HCT116 (cell line): ENCODE data around the gene PRELID1. TPM values are rescaled to one million over a fixed set of nuclear protein-coding genes. Genes with fewer than 3 reads are reported as not detected.
"Not testable (repeated sequence)": the region's sequence is repeated elsewhere in the genome, so short reads cannot be mapped to it uniquely, and the experiment has no call there.

Experiments used
- ATAC-seq: fragments of 200-7000 bp; cut with Tn5 transposase; 2 replicates; pipeline ENCODE4 v1.9.1; 2020; ENCODE audit warnings: mild to moderate bottlenecking, moderate library complexity
- BruUV-seq: library from RNA; stranded (reverse); fragments of 400-500 nt; replicated peaks from 2 replicates; lab custom pipeline; 2021; lab: Mats Ljungman, UMichigan
- CTCF ChIA-PET: fragments of 300-600 bp; sonication (Branson Sonifier 250); formaldehyde crosslinking; loops from one replicate; lab custom pipeline; 2021; ENCODE audit warnings: antibody characterized with exemption; lab: Charles Lee
- POLR2A ChIA-PET: fragments of 300-600, 350-600 bp; sonication (Branson Sonifier 250); formaldehyde crosslinking; loops from one replicate; lab custom pipeline; 2021; ENCODE audit warnings: antibody characterized with exemption; lab: Charles Lee
- RAD21 ChIA-PET, 2 experiments: fragments of 300-600 bp; sonication (Branson Sonifier 250); formaldehyde crosslinking; loops; one replicate each; lab custom pipeline; 2023; ENCODE audit warnings: low total read pairs in 2 of 2; ENCODE audit not compliant: uncharacterized antibody in 2 of 2, unreplicated experiment in 2 of 2, low non-redundant PET in 1 of 2; lab: Charles Lee
- DNase-seq: peaks from one replicate; pipeline ENCODE4 v3.0.0-alpha.2; 2010; ENCODE audit warnings: low read depth, low spot score
- H2AFZ ChIP-seq: fragments of 200-600 bp; shearing (Covaris generic), sonication (generic); 2 replicates; pipeline ENCODE4 v1.6.1; 2017; ENCODE audit warnings: low read depth, mixed run types, mixed read lengths, antibody characterized with exemption, low read length; ENCODE audit not compliant: poor library complexity, severe bottlenecking
- H3K27ac ChIP-seq: 2 replicates; pipeline ENCODE4 v1.5.1; 2012; ENCODE audit warnings: low read depth, low read length
- H3K27me3 ChIP-seq: fragments of 200-600 bp; sonication (generic); 2 replicates; pipeline ENCODE4 v1.6.1; 2016; ENCODE audit warnings: mixed run types, low read length, mixed read lengths; ENCODE audit not compliant: insufficient read depth
- H3K36me3 ChIP-seq, 2 experiments: fragments of 200-500 bp in 1 of 2; fragments of 200-600 bp in 1 of 2; sonication (Bioruptor generic) in 1 of 2; sonication (generic) in 1 of 2; 2 replicates each; pipeline versions ENCODE4 v1.5.1 to v1.6.1; 2014 to 2016; ENCODE audit warnings: low read length in 2 of 2, inconsistent platforms in 1 of 2, mixed read lengths in 1 of 2, mixed run types in 1 of 2; ENCODE audit not compliant: insufficient read depth in 2 of 2, control insufficient read depth in 1 of 2
- H3K4me1 ChIP-seq, 2 experiments: fragments of 200-600 bp in 1 of 2; sonication (generic) in 1 of 2; 2 replicates each; pipeline versions ENCODE4 v1.5.1 to v1.6.1; 2012 to 2017; ENCODE audit warnings: low read length in 2 of 2, inconsistent platforms in 1 of 2, mild to moderate bottlenecking in 1 of 2, mixed read lengths in 1 of 2, mixed run types in 1 of 2, moderate library complexity in 1 of 2; ENCODE audit not compliant: insufficient read depth in 2 of 2, control insufficient read depth in 1 of 2
- H3K4me2 ChIP-seq: fragments of 200-600 bp; sonication (generic); 2 replicates; pipeline ENCODE4 v1.6.1; 2017; ENCODE audit warnings: mixed run types, low read length, mixed read lengths
- H3K4me3 ChIP-seq, 2 experiments: fragments of 200-600 bp in 1 of 2; sonication (generic) in 1 of 2; replicated peaks in 1 of 2; 2 replicates each; pipeline ENCODE4 v1.5.1; 2011 to 2016; ENCODE audit warnings: low read length in 2 of 2, control low read depth in 1 of 2, low read depth in 1 of 2, mild to moderate bottlenecking in 1 of 2, mixed read lengths in 1 of 2, mixed run types in 1 of 2
- H3K79me2 ChIP-seq: fragments of 200-600 bp; sonication (generic); 2 replicates; pipeline ENCODE4 v1.6.1; 2017; ENCODE audit warnings: mild to moderate bottlenecking, mixed run types, low read length, moderate library complexity, mixed read lengths; ENCODE audit not compliant: insufficient read depth
- H3K9ac ChIP-seq: fragments of 200-600 bp; sonication (generic); 2 replicates; pipeline ENCODE4 v1.6.1; 2016; ENCODE audit warnings: low read length, mixed read lengths
- H3K9me2 ChIP-seq: fragments of 200-600 bp; sonication (generic), shearing (Covaris generic); 2 replicates; pipeline ENCODE4 v1.6.1; 2017; ENCODE audit warnings: mixed run types, mild to moderate bottlenecking, moderate library complexity; ENCODE audit not compliant: insufficient read depth
- H3K9me3 ChIP-seq, 2 experiments: fragments of 200-500 bp in 1 of 2; fragments of 200-600 bp in 1 of 2; sonication (Bioruptor generic) in 1 of 2; sonication (generic) in 1 of 2; 2 replicates each; pipeline ENCODE4 v1.6.1; 2014 to 2017; ENCODE audit warnings: low read length in 2 of 2, mixed read lengths in 2 of 2, inconsistent platforms in 1 of 2, low read depth in 1 of 2, mild to moderate bottlenecking in 1 of 2, mixed run types in 1 of 2, moderate library complexity in 1 of 2; ENCODE audit not compliant: control insufficient read depth in 1 of 2, insufficient read depth in 1 of 2
- H4K20me1 ChIP-seq: fragments of 200-600 bp; sonication (generic), shearing (Covaris generic); 2 replicates; pipeline ENCODE4 v1.6.1; 2017; ENCODE audit warnings: mixed run types, mild to moderate bottlenecking, moderate library complexity; ENCODE audit not compliant: insufficient read depth
- ATF3 ChIP-seq: IDR thresholded peaks from 2 replicates; pipeline ENCODE4 v1.6.1; 2012
- CTCF ChIP-seq, 3 experiments: fragments of 200-600 bp in 1 of 3; sonication (generic) in 1 of 3; IDR thresholded peaks in 2 of 3; conservative IDR thresholded peaks in 1 of 3; 2 replicates each; pipeline ENCODE4 v1.5.1; 2012 to 2017; ENCODE audit warnings: low read depth in 2 of 3, low read length in 2 of 3, antibody characterized with exemption in 1 of 3, borderline replicate concordance in 1 of 3, control low read depth in 1 of 3, mild to moderate bottlenecking in 1 of 3, mixed read lengths in 1 of 3, mixed run types in 1 of 3, moderate library complexity in 1 of 3; ENCODE audit not compliant: insufficient read depth in 1 of 3
- FOSL1 ChIP-seq: IDR thresholded peaks from 2 replicates; pipeline ENCODE4 v1.6.1; 2012; ENCODE audit warnings: low read depth
- POLR2A ChIP-seq: IDR thresholded peaks from 2 replicates; pipeline ENCODE4 v1.7.0; 2011; ENCODE audit warnings: borderline replicate concordance; ENCODE audit not compliant: insufficient read depth, insufficient read length; ENCODE audit errors: extremely low read depth
- POLR2AphosphoS5 ChIP-seq: IDR thresholded peaks from 2 replicates; pipeline ENCODE4 v1.6.1; 2011; ENCODE audit warnings: mild to moderate bottlenecking, low read depth, low read length, moderate library complexity
- SIN3A ChIP-seq: IDR thresholded peaks from 2 replicates; pipeline ENCODE4 v1.6.1; 2012; ENCODE audit warnings: low read depth
- SRF ChIP-seq: IDR thresholded peaks from 2 replicates; pipeline ENCODE4 v1.6.1; 2012; ENCODE audit warnings: low read depth
- TCF7L2 ChIP-seq: IDR thresholded peaks from 2 replicates; pipeline ENCODE4 v1.7.0; 2011; ENCODE audit warnings: borderline replicate concordance, inconsistent platforms; ENCODE audit not compliant: insufficient read depth, insufficient read length; ENCODE audit errors: extremely low read depth
- YY1 ChIP-seq: IDR thresholded peaks from 2 replicates; pipeline ENCODE4 v1.6.1; 2011; ENCODE audit warnings: low read length, low read depth, moderate library complexity, mild to moderate bottlenecking; ENCODE audit not compliant: insufficient replicate concordance; ENCODE audit errors: extremely low read depth
- ZFX ChIP-seq: fragments of 450-650 bp; IDR thresholded peaks from 2 replicates; pipeline ENCODE4 v1.6.1; 2017
- ZNF274 ChIP-seq: fragments of 200-500 bp; sonication (Bioruptor generic); IDR thresholded peaks from 2 replicates; pipeline ENCODE4 v1.6.1; 2014; ENCODE audit warnings: mild to moderate bottlenecking, low read depth, low read length, inconsistent platforms
- intact Hi-C: fragments of 100-400 bp; cut with micrococcal nuclease; formaldehyde crosslinking; loops from 2 replicates; pipeline ENCODE4 v1.10.0; 2022
- total RNA-seq: library from RNA; stranded (reverse); gene quantifications from one replicate; pipeline ENCODE4 v1.2.1, GENCODE V29; 2021; ENCODE audit not compliant: unreplicated experiment

PRELID1 gene
- total RNA-seq, 1 experiment from 2014 or later = 223 TPM

DNA sequence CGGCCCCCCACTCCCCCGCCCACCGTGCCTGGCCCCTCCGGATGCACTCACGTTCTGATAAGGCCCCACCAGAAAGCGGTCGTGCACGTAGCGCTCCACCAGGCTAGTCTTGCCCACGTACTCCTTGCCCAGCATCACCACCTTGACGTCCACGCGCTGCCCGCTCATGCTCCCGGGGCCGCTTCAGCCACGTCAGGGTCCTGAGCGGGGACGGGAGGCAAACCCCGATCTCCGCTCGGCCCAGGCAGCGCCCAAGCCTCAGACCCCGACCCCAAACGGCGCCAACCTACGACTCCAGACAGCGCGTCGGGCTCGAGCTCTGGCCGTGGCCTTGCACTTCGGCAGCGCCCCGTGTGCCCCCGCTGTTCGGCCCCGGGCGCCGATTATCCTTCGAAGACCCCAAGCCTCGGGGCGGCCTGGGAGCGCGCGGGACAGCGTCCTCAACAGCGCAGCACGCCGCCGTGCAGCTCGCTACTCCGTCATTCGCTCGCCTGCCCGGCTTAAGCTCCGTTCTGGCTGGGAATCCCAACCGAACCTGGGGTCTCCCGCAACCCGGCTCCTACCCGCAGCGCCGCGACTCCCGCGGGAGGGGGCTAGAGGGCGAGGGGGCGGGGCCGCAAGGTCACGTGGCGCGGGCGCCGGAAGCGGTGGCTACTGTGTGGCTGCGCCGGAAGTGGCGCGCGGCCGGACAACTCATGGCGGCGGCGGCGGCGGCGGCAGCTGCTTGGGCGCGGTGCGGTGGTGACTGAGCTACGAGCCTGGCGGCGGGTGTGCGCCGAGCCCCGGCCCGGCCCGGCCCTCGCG lies at the start of gene PRELID1, which contains the start of gene RAB24 (continued):
- peak in 2 of 3 experiments; percentile 33 to 36; a peak in 3 of 6 replicates for TF ChIP-seq CTCF (IDR thresholded peaks at IDR 0.05 in 2 of 3, conservative IDR thresholded peaks at IDR 0.05 in 1 of 3; ENCODE audit: borderline replicate concordance in 1 of 3, insufficient read depth in 1 of 3, low read depth in 2 of 3, low read length in 2 of 3)
- TF ChIP-seq ZNF274 = no peak
- no peak for TF ChIP-seq ZFX
- peak; percentile 63 for TF ChIP-seq POLR2AphosphoS5
- no peak for TF ChIP-seq FOSL1

DNA sequence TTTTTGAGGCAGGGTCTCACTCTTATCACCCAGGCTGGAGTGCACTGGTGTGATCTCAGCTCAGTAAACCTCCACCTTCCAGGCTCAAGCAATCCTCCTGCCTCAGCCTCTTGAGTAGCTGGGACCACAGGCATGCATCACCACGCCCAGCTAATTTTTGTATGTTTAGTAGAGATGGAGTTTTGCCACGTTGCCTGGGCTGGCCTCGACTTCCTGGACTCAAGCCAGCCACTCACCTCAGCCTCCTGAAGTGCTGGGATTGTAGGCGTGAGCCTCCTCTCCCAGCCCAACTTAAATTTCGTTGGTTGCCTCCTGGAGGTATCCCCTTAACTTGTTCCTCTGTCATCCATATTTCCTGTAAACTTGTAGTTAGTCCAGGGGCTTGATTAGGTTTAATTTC lies 47.3 kb upstream of the PRELID1 start:
- Histone ChIP-seq H4K20me1 (no peaks in the 10 kb centered on the region), H3K36me3 (peaks cover 0 to 29% of the 10 kb centered on the region in 2 experiments; a peak in 2 of 4 replicates), H3K27me3 (no peaks in the 10 kb centered on the region), H3K9ac (no peak overlapping the region), H3K9me3 (no peaks in the 10 kb centered on the region), H3K27ac (no peak overlapping the region), H3K4me1 (peaks cover 0 to 13% of the 10 kb centered on the region in 2 experiments; a peak in 2 of 4 replicates), H3K79me2 (peaks cover 14% of the 10 kb centered on the region), H2AFZ (no peak overlapping the region), H3K4me3 (no peak overlapping the region), H3K4me2 (peak overlapping the region; percentile 1; the same call in 1 of the 2 replicates), H3K9me2 (no peaks in the 10 kb centered on the region)
- ChIA-PET RAD21 (no interaction called here), CTCF (no interaction called here), POLR2A (interaction anchor here (1.0 kb wide), 1 partner anchor 11 kb away, joined by 4 read pairs; no protein-coding TSS in a partner anchor)
- ATAC-seq (peak; percentile 72), DNase-seq (no peak)
- BruUV-seq = no TSS peak
- intact Hi-C loops = no loop called here
- TF ChIP-seq TCF7L2 = no peak
- no peak for TF ChIP-seq YY1
- no peak for TF ChIP-seq SRF
- no peak for TF ChIP-seq POLR2A
- no peak for TF ChIP-seq ATF3
- TF ChIP-seq SIN3A = no peak

DNA sequence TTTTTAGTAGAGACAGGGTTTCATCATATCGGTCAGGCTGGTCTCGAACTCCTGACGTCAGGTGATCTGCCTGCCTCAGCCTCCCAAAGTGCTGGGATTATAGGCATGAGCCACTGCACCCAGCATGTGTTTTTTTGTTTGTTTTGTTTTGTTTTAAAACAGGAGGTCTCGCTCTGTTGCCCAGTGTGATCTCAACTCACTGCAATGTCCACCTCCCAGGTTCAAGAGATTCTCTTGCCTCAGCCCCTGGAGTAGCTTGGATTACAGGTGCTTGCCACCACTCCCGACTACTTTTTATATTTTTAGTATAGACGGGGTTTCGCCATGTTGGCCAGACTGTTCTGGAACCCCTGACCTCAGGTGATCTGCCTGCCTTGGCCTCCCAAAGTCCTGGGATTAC lies 44.9 kb upstream of the PRELID1 start:
- RAD21 ChIA-PET, POLR2A ChIA-PET: not testable (repeated sequence)

More for the DNA sequence above, 44.9 kb upstream of the PRELID1 start:
- CTCF ChIA-PET, H3K27ac ChIP-seq, H3K9me3 ChIP-seq, ATAC-seq, H3K4me2 ChIP-seq, H3K27me3 ChIP-seq, H3K9me2 ChIP-seq, DNase-seq, H2AFZ ChIP-seq, intact Hi-C loops, BruUV-seq, H3K9ac ChIP-seq, H4K20me1 ChIP-seq, H3K4me3 ChIP-seq: not testable (repeated sequence)
- H3K4me1 ChIP-seq = peaks cover 0 to 13% of the 10 kb centered on the region in 2 experiments; a peak in 2 of 4 replicates
- peaks cover 14% of the 10 kb centered on the region for H3K79me2 ChIP-seq
- H3K36me3 ChIP-seq = peaks cover 0 to 19% of the 10 kb centered on the region in 2 experiments; a peak in 2 of 4 replicates
